WTC11 (cell line): ENCODE data around the gene FIZ1. TPM values are rescaled to one million over a fixed set of nuclear protein-coding genes. Genes with fewer than 3 reads are reported as not detected.

ENCODE experiments used
- ATAC-seq: fragments of 200-7000 bp; cut with Tn5 transposase; 2 replicates; pipeline ENCODE4 v1.10.0; 2021; ENCODE audit warnings: mild to moderate bottlenecking, moderate library complexity
- CTCF ChIA-PET: fragments of 300-600 bp; sonication (Branson Sonifier 250); formaldehyde crosslinking; loops from one replicate; lab custom pipeline; 2021; ENCODE audit warnings: antibody characterized with exemption; lab: Charles Lee
- POLR2A ChIA-PET: fragments of 350-600 bp; sonication (Branson Sonifier 250); formaldehyde crosslinking; loops from one replicate; lab custom pipeline; 2021; ENCODE audit warnings: antibody characterized with exemption; lab: Charles Lee
- DNase-seq: peaks from one replicate; pipeline ENCODE4 v3.0.0; 2021; ENCODE audit warnings: low spot score
- H3K27ac Mint-ChIP-seq: 2 replicates; pipeline ENCODE4 v1.8.0; 2021; ENCODE audit warnings: mixed read lengths
- H3K27me3 Mint-ChIP-seq: 2 replicates; pipeline ENCODE4 v1.8.0; 2021; ENCODE audit warnings: low read depth, mild to moderate bottlenecking, moderate library complexity, mixed read lengths
- H3K36me3 Mint-ChIP-seq: 2 replicates; pipeline ENCODE4 v1.8.0; 2021; ENCODE audit warnings: mixed read lengths
- H3K4me1 Mint-ChIP-seq: 2 replicates; pipeline ENCODE4 v1.8.0; 2022; ENCODE audit warnings: mixed read lengths
- H3K4me3 Mint-ChIP-seq: 2 replicates; pipeline ENCODE4 v1.8.0; 2021; ENCODE audit warnings: mild to moderate bottlenecking, moderate library complexity, mixed read lengths
- H3K9me3 Mint-ChIP-seq: 2 replicates; pipeline ENCODE4 v1.8.0; 2021; ENCODE audit warnings: mixed read lengths
- ELF4 ChIP-seq: sonication (generic); formaldehyde crosslinking; IDR thresholded peaks from 2 replicates; pipeline ENCODE4 v1.8.1; 2022; ENCODE audit warnings: low read depth, mild to moderate bottlenecking, moderate library complexity, missing genetic modification reagents
- FOXJ3 ChIP-seq: sonication (generic); formaldehyde crosslinking; IDR thresholded peaks from 2 replicates; pipeline ENCODE4 v1.9.0; 2021; ENCODE audit warnings: missing genetic modification reagents, mild to moderate bottlenecking, borderline replicate concordance
- FOXK1 ChIP-seq: sonication (generic); formaldehyde crosslinking; IDR thresholded peaks from 2 replicates; pipeline ENCODE4 v1.8.0; 2022; ENCODE audit warnings: mild to moderate bottlenecking, moderate library complexity, missing genetic modification reagents
- IRF1 ChIP-seq: sonication (generic); formaldehyde crosslinking; IDR thresholded peaks from 2 replicates; pipeline ENCODE4 v1.8.0; 2023; ENCODE audit warnings: missing genetic modification reagents
- MYBL2 ChIP-seq: sonication (generic); formaldehyde crosslinking; IDR thresholded peaks from 2 replicates; pipeline ENCODE4 v1.8.1; 2023; ENCODE audit warnings: mild to moderate bottlenecking, moderate library complexity, missing genetic modification reagents
- NFE2L1 ChIP-seq: sonication (generic); formaldehyde crosslinking; IDR thresholded peaks from 2 replicates; pipeline ENCODE4 v1.8.1; 2023; ENCODE audit warnings: missing genetic modification reagents
- PRRX2 ChIP-seq: fragments of 250-450 bp; sonication (Bioruptor Pico); IDR thresholded peaks from 2 replicates; pipeline ENCODE4 v1.8.0; 2021; ENCODE audit warnings: mild to moderate bottlenecking
- RELA ChIP-seq: sonication (generic); formaldehyde crosslinking; IDR thresholded peaks from 2 replicates; pipeline ENCODE4 v1.8.1; 2022; ENCODE audit warnings: missing genetic modification reagents, mild to moderate bottlenecking, borderline replicate concordance
- TEAD4 ChIP-seq: sonication (generic); formaldehyde crosslinking; IDR thresholded peaks from 2 replicates; pipeline ENCODE4 v1.8.0; 2022; ENCODE audit warnings: mild to moderate bottlenecking, missing genetic modification reagents
- USF1 ChIP-seq: sonication (generic); formaldehyde crosslinking; IDR thresholded peaks from 2 replicates; pipeline ENCODE4 v1.8.0; 2022; ENCODE audit warnings: mild to moderate bottlenecking, missing genetic modification reagents
- USF2 ChIP-seq: sonication (generic); formaldehyde crosslinking; IDR thresholded peaks from 2 replicates; pipeline ENCODE4 v1.8.1; 2023; ENCODE audit warnings: mild to moderate bottlenecking, missing genetic modification reagents, moderate library complexity
- ZBTB21 ChIP-seq: sonication (generic); formaldehyde crosslinking; IDR thresholded peaks from 2 replicates; pipeline ENCODE4 v1.8.1; 2023; ENCODE audit warnings: mild to moderate bottlenecking, missing genetic modification reagents, borderline replicate concordance
- ZMAT4 ChIP-seq: fragments of 250-450 bp; sonication (Bioruptor Pico); IDR thresholded peaks from 2 replicates; pipeline ENCODE4 v1.9.0; 2021; ENCODE audit warnings: mild to moderate bottlenecking
- ZNF232 ChIP-seq: sonication (generic); formaldehyde crosslinking; IDR thresholded peaks from 2 replicates; pipeline ENCODE4 v1.8.0; 2022; ENCODE audit warnings: mild to moderate bottlenecking, missing genetic modification reagents
- ZNF263 ChIP-seq: sonication (generic); formaldehyde crosslinking; IDR thresholded peaks from 2 replicates; pipeline ENCODE4 v1.8.1; 2022; ENCODE audit warnings: low read depth, mild to moderate bottlenecking, moderate library complexity, missing genetic modification reagents
- ZNF317 ChIP-seq: sonication (generic); formaldehyde crosslinking; IDR thresholded peaks from 2 replicates; pipeline ENCODE4 v1.8.1; 2023; ENCODE audit warnings: low read depth, mild to moderate bottlenecking, moderate library complexity, missing genetic modification reagents, borderline replicate concordance
- ZNF396 ChIP-seq: fragments of 250-450 bp; sonication (Bioruptor Pico); IDR thresholded peaks from 2 replicates; pipeline ENCODE4 v1.8.0; 2021; ENCODE audit warnings: mild to moderate bottlenecking, moderate library complexity, borderline replicate concordance
- ZNF416 ChIP-seq: fragments of 250-450 bp; sonication (Bioruptor Pico); IDR thresholded peaks from 2 replicates; pipeline ENCODE4 v1.9.0; 2021; ENCODE audit warnings: mild to moderate bottlenecking, inconsistent platforms
- ZNF425 ChIP-seq: fragments of 250-450 bp; sonication (Bioruptor Pico); conservative IDR thresholded peaks from 2 replicates; pipeline ENCODE4 v1.9.0; 2021; ENCODE audit warnings: mild to moderate bottlenecking
- ZNF512 ChIP-seq: sonication (generic); formaldehyde crosslinking; IDR thresholded peaks from 2 replicates; pipeline ENCODE4 v1.8.1; 2022; ENCODE audit warnings: missing genetic modification reagents, borderline replicate concordance
- total RNA-seq: library from RNA; stranded (reverse); gene quantifications from 3 replicates; pipeline ENCODE4 v1.2.3, GENCODE V29; 2021

The FIZ1 gene
- total RNA-seq, 1 experiment from 2014 or later = 20.1 TPM

- 0 out of 2 replicates have a peak, but pooled peaks cover 3% of the 10 kb centered on the region for H3K4me1 Mint-ChIP-seq
- POLR2A ChIA-PET = no interaction called here
- no peak for DNase-seq
- CTCF ChIA-PET = interaction anchor here (2.3 kb wide), 1 partner anchor 9 kb away, joined by 5 read pairs; no protein-coding TSS in a partner anchor
- H3K4me3 Mint-ChIP-seq = no peak overlapping the region
- no peak for TF ChIP-seq ZMAT4 (CRISPR knock-in tag)
- TF ChIP-seq ELF4 (CRISPR knock-in tag) = no peak
- TF ChIP-seq FOXK1 (CRISPR knock-in tag) = no peak
- no peak for TF ChIP-seq ZNF263 (CRISPR knock-in tag)
- TF ChIP-seq ZBTB21 (CRISPR knock-in tag) = no peak
- no peak for TF ChIP-seq TEAD4 (CRISPR knock-in tag)
- no peak for TF ChIP-seq USF2
- no peak for TF ChIP-seq ZNF512 (CRISPR knock-in tag)
- TF ChIP-seq ZNF396 (CRISPR knock-in tag) = no peak
- TF ChIP-seq NFE2L1 (CRISPR knock-in tag) = no peak
- TF ChIP-seq, all 79 proteins: peak for 0
- Mint-ChIP-seq H3K36me3 (peaks cover 13% of the 10 kb centered on the region), H3K27me3 (peaks cover 3% of the 10 kb centered on the region; the same call in 1 of the 2 replicates), H3K9me3 (no peaks in the 10 kb centered on the region), H3K27ac (no peak overlapping the region)
- ATAC-seq = no peak
These were observed 15.6 kb upstream of the FIZ1 start for GRCh38 chr19:55614711-55615542.

GRCh38 chr19:55613930-55614710 is 14.8 kb upstream of the FIZ1 start:
- CTCF ChIA-PET = interaction anchor here (1.2 to 2.3 kb wide), 2 partner anchors 8 to 9 kb away, joined by 4 to 5 read pairs; partner anchors contain the start of gene ZNF865
- 0 out of 2 replicates have a peak, but pooled peaks cover 3% of the 10 kb centered on the region for H3K4me1 Mint-ChIP-seq
- POLR2A ChIA-PET = interaction anchor here (1.0 kb wide), 1 partner anchor 10 kb away, joined by 4 read pairs; no protein-coding TSS in a partner anchor
- no peak for ATAC-seq
- H3K9me3 Mint-ChIP-seq = no peaks in the 10 kb centered on the region
- no peaks in the 10 kb centered on the region; the same call in 1 of the 2 replicates for H3K27me3 Mint-ChIP-seq
- no peak for TF ChIP-seq FOXJ3
- TF ChIP-seq USF1 (CRISPR knock-in tag) = no peak
- TF ChIP-seq RELA (CRISPR knock-in tag) = no peak
- no peak for TF ChIP-seq ZNF232 (CRISPR knock-in tag)
- no peak for TF ChIP-seq TEAD4 (CRISPR knock-in tag)
- no peak for TF ChIP-seq ZNF317 (CRISPR knock-in tag)
- no peak for TF ChIP-seq ZNF416 (CRISPR knock-in tag)
- no peak for TF ChIP-seq PRRX2
- TF ChIP-seq ZNF425 (CRISPR knock-in tag) = no peak
- TF ChIP-seq MYBL2 = no peak
- no peak for TF ChIP-seq IRF1 (CRISPR knock-in tag)
- H3K4me3 Mint-ChIP-seq = no peak overlapping the region
- H3K36me3 Mint-ChIP-seq = peaks cover 18% of the 10 kb centered on the region
- H3K27ac Mint-ChIP-seq = no peak overlapping the region
- DNase-seq = no peak
